Mammary microvascular endothelial cell (primary cell): Measurements from ENCODE around the gene AHI1. TPM values are rescaled to one million over a fixed set of nuclear protein-coding genes. Genes with fewer than 3 reads are reported as not detected.

Experiments used
- total RNA-seq: library from RNA; depleted of rRNA; stranded (reverse); fragments of >200 nt; gene quantifications from 2 replicates; pipeline ENCODE4 v1.2.3, GENCODE V29; 2015

AHI1 gene
- total RNA-seq, result 6.8 and 10.8 TPM in 2 replicates

GRCh38 chr6:135497412-135498184, at the start of gene AHI1:
Gene AHI1 (minus strand): TSS chr6:135497740. CDS start chr6:135492237, 5,503 bp downstream.

